Esophagus (tissue), 2 donors: ENCODE results near the gene KRT12. TPM values are rescaled to one million over a fixed set of nuclear protein-coding genes. Genes with fewer than 3 reads are reported as not detected.
"Not testable (repeated sequence)": the region's sequence is repeated elsewhere in the genome, so short reads cannot be mapped to it uniquely, and the experiment has no call there.

Experiments
- H3K27ac ChIP-seq, 2 donors: one replicate each; pipeline ENCODE4 v1.5.1; 2013; ENCODE audit warnings: low read depth in 2 of 2, mild to moderate bottlenecking in 2 of 2, inconsistent platforms in 1 of 2, low read length in 1 of 2, moderate library complexity in 1 of 2
- H3K27me3 ChIP-seq, 2 donors: one replicate each; pipeline ENCODE4 v1.6.1; 2013; ENCODE audit warnings: low read length in 2 of 2, control low read depth in 1 of 2, mild to moderate bottlenecking in 1 of 2; ENCODE audit not compliant: insufficient read depth in 2 of 2, control insufficient read depth in 1 of 2
- H3K36me3 ChIP-seq, 2 donors: one replicate each; pipeline ENCODE4 v1.6.1; 2013; ENCODE audit warnings: low read length in 1 of 2; ENCODE audit not compliant: control insufficient read depth in 2 of 2, insufficient read depth in 2 of 2
- H3K4me1 ChIP-seq, 2 donors: one replicate each; pipeline ENCODE4 v1.6.1; 2013; ENCODE audit warnings: low read length in 1 of 2; ENCODE audit not compliant: control insufficient read depth in 2 of 2, insufficient read depth in 2 of 2
- H3K4me3 ChIP-seq, 2 donors: one replicate each; pipeline ENCODE4 v1.5.1; 2013; ENCODE audit warnings: low read length in 2 of 2, mild to moderate bottlenecking in 2 of 2, low read depth in 1 of 2, moderate library complexity in 1 of 2
- H3K9me3 ChIP-seq, 2 donors: one replicate each; pipeline ENCODE4 v1.6.1; 2013; ENCODE audit warnings: mild to moderate bottlenecking in 2 of 2, low read depth in 1 of 2, low read length in 1 of 2, moderate library complexity in 1 of 2; ENCODE audit not compliant: control insufficient read depth in 2 of 2, insufficient read depth in 1 of 2
- WGBS, 2 donors: extraction: QIAGEN DNeasy Blood & Tissue Kit; methylation state at CpG; one replicate each; pipeline ENCODE4 v1.1.7; 2013; 5-methylcytosine and 5-hydroxymethylcytosine counted together
- polyA plus RNA-seq, 2 donors: library from polyadenylated mRNA; stranded (reverse); fragments of 200-250 nt; gene quantifications; one replicate each; pipeline ENCODE4 v1.2.3, GENCODE V29; 2013
- donor health status: healthy with polysubstance abuse.
- donor health status: Bipolar disorder and iron deficiency.

Gene KRT12
- polyA plus RNA-seq, 2 donors = not detected

- H3K4me3 ChIP-seq = no peak overlapping the region
- H3K4me1 ChIP-seq = no peaks in the 10 kb centered on the region
- H3K27ac ChIP-seq = no peak overlapping the region
- H3K9me3 ChIP-seq = no peaks in the 10 kb centered on the region
- no peaks in the 10 kb centered on the region for H3K36me3 ChIP-seq
- 89 to 94% methylated on average over 7 of the region's 7 CpGs for WGBS, 2 donors
- H3K27me3 ChIP-seq = no peaks in the 10 kb centered on the region
Measured at GRCh38 chr17:40871316-40871715, 4.3 kb upstream of the KRT12 start.

GRCh38 chr17:40870136-40870535, 3.1 kb upstream of the KRT12 start:
- H3K4me3 ChIP-seq = no peak overlapping the region
- 76 to 78% methylated on average over 4 of the region's 4 CpGs for WGBS, 2 donors
- no peaks in the 10 kb centered on the region for H3K36me3 ChIP-seq
- no peaks in the 10 kb centered on the region for H3K4me1 ChIP-seq
- no peak overlapping the region for H3K27ac ChIP-seq
- no peaks in the 10 kb centered on the region for H3K27me3 ChIP-seq
- no peaks in the 10 kb centered on the region for H3K9me3 ChIP-seq

GRCh38 chr17:40864661-40865390, 2.2 kb downstream of the KRT12 start:
- 87 to 91% methylated on average over 14 of the region's 14 CpGs for WGBS, 2 donors
- H3K9me3 ChIP-seq = no peaks in the 10 kb centered on the region
- H3K4me3 ChIP-seq = no peak overlapping the region
- no peaks in the 10 kb centered on the region for H3K36me3 ChIP-seq
- peaks cover 0 to 3% of the 10 kb centered on the region in 2 donors for H3K4me1 ChIP-seq
- no peak overlapping the region for H3K27ac ChIP-seq
- no peaks in the 10 kb centered on the region for H3K27me3 ChIP-seq

- WGBS, 2 donors = 70 to 71% methylated on average over 39 of the region's 39 CpGs
- Histone ChIP-seq H3K9me3 (no peaks in the 10 kb centered on the region), H3K27me3 (no peaks in the 10 kb centered on the region), H3K36me3 (no peaks in the 10 kb centered on the region), H3K4me3 (no peak overlapping the region), H3K27ac (no peak overlapping the region), H3K4me1 (peaks cover 0 to 3% of the 10 kb centered on the region in 2 donors)
Measured at GRCh38 chr17:40862985-40863733, 3.9 kb downstream of the KRT12 start.

GRCh38 chr17:40859536-40859935, 7.5 kb downstream of the KRT12 start:
- peaks cover 2 to 3% of the 10 kb centered on the region in 2 donors for H3K4me1 ChIP-seq
- H3K9me3 ChIP-seq = no peaks in the 10 kb centered on the region
- no peak overlapping the region for H3K4me3 ChIP-seq
- H3K27ac ChIP-seq = no peak overlapping the region
- H3K36me3 ChIP-seq = no peaks in the 10 kb centered on the region
- WGBS, 2 donors = 59 to 72% methylated on average over 2 of the region's 2 CpGs
- H3K27me3 ChIP-seq = no peaks in the 10 kb centered on the region

- not testable (repeated sequence) for H3K27ac ChIP-seq, H3K27me3 ChIP-seq, H3K9me3 ChIP-seq, H3K36me3 ChIP-seq, H3K4me3 ChIP-seq, H3K4me1 ChIP-seq
- WGBS, 2 donors = 90 to 94% methylated on average over 2 of the region's 2 CpGs
Measured at GRCh38 chr17:40858667-40859066, 8.4 kb downstream of the KRT12 start.

- Histone ChIP-seq H3K27ac (no peak overlapping the region), H3K9me3 (no peaks in the 10 kb centered on the region), H3K4me3 (no peak overlapping the region), H3K36me3 (no peaks in the 10 kb centered on the region), H3K4me1 (peaks cover 0 to 2% of the 10 kb centered on the region in 2 donors), H3K27me3 (no peaks in the 10 kb centered on the region)
- WGBS, 2 donors = 65 to 69% methylated on average over 5 of the region's 5 CpGs
Measured at GRCh38 chr17:40857535-40857934, 9.5 kb downstream of the KRT12 start.

GRCh38 chr17:40854175-40854814, 12.7 kb downstream of the KRT12 start:
- no peak overlapping the region for H3K4me3 ChIP-seq
- H3K36me3 ChIP-seq = no peaks in the 10 kb centered on the region
- H3K9me3 ChIP-seq = no peaks in the 10 kb centered on the region
- H3K4me1 ChIP-seq = peaks cover 0 to 2% of the 10 kb centered on the region in 2 donors
- H3K27ac ChIP-seq = no peak overlapping the region
- WGBS, 2 donors = 32 to 40% methylated on average over 6 of the region's 6 CpGs
- H3K27me3 ChIP-seq = peaks cover 0 to 3% of the 10 kb centered on the region in 2 donors

- peaks cover 0 to 2% of the 10 kb centered on the region in 2 donors for H3K4me1 ChIP-seq
- H3K27me3 ChIP-seq = peaks cover 0 to 3% of the 10 kb centered on the region in 2 donors
- H3K4me3 ChIP-seq = no peak overlapping the region
- 38 to 60% methylated on average over 1 of the region's 1 CpG for WGBS, 2 donors
- no peak overlapping the region for H3K27ac ChIP-seq
- no peaks in the 10 kb centered on the region for H3K36me3 ChIP-seq
- no peaks in the 10 kb centered on the region for H3K9me3 ChIP-seq
Measured at GRCh38 chr17:40852364-40852763, 14.7 kb downstream of the KRT12 start.
